GM19324 (cell line): Measurements from ENCODE around the gene STK24.

Experiments used
- ATAC-seq: cut with Tn5 transposase; IDR thresholded peaks from one replicate; pipeline ENCODE4 v1.9.1; 2021; ENCODE audit warnings: mild to moderate bottlenecking, moderate library complexity; ENCODE audit not compliant: unreplicated experiment, low FRiP score

Gene STK24

DNA sequence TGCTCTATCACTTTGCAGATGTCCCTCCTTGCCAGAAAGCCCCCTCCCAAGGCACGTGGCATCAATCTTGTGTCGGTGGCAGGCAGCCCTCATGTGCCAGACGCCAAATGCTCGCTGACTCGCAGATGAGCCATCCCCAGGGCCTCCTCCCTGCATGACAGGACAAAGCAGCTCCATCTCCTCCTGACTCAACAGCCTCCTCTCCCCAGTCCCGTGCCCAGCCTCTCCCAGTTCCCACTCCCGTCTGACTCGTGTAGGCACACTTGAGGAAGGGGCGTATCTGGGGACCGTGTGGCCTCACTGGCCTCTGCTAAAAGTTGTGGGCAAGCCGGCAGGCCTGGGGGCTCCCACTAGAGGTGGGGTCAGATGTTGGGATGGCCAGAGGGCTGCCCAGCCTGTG, 133.6 kb downstream of the STK24 start:
- ATAC-seq, result no peak

DNA sequence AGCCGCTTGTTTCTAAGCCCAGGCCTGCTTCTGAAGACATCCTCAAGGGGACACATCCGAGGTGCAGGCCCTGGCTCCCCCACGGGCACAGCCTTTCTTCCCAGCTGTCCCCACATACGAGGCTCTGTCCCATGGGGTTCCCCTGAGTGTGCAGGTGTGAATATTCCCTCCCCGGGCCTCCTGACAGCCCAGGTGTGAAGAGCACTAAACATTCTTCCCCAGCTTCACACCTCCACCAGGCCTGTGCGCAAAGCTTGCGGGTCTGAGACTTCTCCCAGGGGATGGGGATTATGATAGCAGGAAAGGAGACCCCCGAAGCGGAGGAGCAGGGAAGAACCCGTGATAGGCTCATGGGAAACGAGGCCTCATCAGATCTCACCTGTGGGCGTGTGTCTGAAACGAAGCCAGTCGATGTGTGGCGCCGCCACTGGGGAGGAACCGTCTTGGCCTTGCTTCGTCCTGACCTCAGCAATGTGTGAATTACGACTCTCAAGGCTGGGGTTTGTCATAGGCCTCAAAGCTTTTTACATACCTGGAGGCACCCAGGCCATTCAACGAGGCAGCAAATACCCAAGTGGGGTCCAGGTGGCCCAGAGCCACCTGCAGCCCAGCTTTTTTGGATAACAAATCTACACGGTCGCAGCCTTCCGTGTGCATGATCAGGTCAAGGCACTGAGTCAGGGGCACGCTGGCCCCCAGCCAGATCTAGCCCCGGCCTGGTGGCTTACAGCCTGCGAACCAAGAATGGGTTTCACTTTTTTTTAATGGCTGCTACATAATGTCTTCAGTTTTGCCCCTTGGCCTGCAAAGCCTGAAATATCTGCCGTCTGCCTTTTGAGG, 134.3 kb downstream of the STK24 start:
- ATAC-seq, result no peak

GRCh38 chr13:98441056-98441676, 135.7 kb downstream of the STK24 start:
- no peak for ATAC-seq

- no peak for ATAC-seq
These were observed 136.4 kb downstream of the STK24 start for GRCh38 chr13:98440390-98441055.

- no peak for ATAC-seq
These were observed 137.0 kb downstream of the STK24 start for GRCh38 chr13:98439896-98440295.

DNA sequence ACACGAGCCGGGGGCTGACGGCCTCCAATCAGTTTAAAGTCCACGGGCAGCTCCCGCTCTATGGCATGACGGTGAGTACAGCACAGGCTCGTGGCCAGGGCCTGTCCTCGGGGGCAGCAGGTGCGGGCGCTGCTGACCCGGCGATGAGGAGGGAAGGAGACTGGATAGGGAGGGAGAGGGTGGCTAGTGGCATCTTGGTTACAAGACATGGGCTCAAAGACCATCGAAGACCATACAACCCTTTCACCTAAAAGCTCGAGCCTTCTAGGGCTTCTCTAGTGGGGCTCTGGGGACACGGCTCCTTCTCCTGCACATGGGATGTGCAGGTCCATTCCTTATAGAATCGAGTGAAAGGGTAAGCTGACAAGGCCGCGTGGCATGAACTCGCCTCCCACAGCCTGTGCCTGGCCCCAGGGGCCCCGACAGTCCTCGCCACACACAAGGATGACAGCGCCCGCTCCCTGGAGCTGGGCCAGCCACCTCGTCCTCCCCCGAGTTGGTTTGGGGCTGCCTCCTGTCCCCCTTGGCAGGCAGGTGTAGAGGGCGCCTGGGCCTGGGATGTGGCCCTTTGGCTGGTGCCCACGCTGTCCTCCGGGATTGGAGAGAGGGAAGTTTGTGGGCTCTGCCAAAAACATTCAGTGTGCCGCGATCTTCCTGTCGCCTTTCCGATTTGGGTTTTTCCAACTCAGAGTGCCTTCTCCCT, 137.6 kb downstream of the STK24 start:
- no peak for ATAC-seq

DNA sequence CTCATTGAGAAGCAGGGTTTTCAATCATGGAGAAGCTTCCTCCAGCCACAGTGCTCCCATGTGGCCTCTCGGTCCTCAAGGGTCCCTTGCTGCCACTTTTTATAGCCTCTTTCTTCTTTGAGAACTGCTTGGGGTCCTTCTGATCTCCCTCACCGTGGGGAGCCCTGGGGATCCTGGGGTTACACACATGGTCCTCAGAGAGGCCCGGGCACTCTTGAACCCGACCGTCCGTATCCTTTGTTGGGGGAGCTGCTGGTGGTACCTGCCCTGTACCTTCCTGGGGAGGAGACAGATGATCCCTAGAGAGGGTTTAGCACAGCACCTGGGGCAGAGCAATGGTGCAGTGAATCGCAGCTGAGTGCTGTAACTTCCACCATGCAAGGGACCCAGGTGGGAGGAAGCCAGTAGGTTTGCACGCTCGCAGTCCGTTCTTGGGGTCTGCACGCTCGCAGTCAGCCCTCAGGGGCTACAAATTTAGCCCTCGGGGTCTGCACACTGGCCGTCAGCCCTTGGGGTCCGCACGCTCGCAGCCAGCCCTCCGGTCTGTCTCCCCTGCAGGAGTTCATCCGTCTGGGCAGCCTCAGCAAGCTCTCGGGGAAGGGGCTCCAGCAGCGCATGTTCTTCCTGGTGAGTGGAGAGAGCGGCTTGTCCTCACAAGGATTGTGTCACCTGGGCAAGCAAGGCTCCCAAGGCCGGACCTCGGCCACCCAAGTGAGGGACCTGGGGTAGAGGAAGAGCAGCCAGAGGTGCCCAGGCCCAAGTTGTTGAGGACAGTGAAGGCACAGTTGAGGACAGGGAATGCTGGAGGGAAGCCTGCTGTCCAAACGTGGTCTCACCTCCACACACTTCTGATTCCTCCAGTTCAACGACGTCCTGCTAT, 138.4 kb downstream of the STK24 start:
- no peak for ATAC-seq

DNA sequence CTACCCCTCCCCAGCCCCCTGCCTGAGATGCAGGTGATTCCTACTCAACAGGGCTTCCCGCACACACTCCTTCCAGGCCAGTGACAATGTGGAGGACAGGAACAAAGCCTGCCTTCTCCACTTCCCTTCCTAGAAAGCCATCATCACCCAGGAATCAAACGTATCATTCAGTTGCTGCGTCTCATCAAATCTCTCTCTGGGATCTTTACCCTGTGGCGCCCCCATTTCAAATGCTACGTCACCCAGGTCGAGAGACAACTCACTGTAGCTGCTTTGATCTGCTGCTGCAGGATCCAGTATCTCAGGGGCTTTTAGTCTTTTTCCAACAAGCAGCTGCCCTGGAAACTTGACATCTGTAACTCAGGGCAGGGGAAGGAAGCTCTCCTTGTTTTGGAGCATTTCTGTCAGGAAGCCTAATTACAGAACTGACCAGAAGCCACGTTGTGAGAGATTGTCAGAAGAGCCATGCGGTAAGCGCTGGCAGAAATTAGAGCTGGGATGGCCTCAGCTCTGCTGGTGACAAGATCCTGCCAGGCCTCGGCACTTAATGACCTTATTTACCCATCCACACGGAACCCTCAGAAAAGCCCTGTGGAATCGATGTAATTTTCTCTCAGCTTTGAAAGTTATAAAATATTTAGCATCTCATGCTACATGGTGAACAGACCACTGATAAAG, 140.5 kb downstream of the STK24 start:
- ATAC-seq, result no peak

- ATAC-seq, result no peak
These were observed 141.5 kb downstream of the STK24 start for GRCh38 chr13:98435376-98435775.

DNA sequence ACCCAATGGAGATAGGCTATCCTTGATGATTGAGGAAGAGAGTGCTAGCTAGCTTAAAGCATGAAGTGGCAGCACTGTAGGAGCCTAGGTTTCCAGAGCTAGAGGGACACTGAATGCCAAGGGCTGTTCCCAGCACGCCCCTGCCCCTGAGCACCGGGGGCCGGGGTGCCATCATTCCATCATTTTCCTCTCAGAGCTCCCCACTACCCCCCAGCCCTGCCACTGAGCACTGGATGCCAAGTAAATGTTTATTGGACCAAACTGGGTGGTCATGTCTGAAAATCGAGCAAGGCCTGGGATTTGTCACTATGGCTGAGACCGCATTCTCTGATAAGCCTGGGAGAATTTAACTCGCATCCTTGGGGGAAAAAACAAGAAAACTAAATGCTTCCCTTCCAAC, 142.8 kb downstream of the STK24 start:
- no peak for ATAC-seq

DNA sequence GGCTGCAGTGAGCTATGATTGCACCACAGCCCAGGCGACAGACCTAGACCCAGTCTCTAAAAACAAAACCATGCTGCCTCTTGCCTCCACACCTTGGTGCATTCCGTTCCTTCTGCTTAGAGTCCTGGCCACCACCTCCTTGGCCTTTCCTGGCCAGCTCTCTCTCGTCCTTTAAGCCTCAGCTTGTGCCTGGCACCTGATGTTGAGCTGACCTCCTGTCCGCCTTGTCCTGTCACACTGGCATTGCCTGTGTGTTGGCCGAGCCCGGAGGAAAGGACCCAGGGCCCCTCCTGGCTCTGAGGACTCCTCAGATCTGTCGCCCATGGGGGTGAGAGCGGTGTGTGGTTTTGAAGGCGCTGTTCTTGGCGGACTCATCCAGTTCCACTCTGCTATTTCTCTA, 143.3 kb downstream of the STK24 start:
- ATAC-seq, result no peak

- no peak for ATAC-seq
These were observed 144.3 kb downstream of the STK24 start for GRCh38 chr13:98432638-98433037.

DNA sequence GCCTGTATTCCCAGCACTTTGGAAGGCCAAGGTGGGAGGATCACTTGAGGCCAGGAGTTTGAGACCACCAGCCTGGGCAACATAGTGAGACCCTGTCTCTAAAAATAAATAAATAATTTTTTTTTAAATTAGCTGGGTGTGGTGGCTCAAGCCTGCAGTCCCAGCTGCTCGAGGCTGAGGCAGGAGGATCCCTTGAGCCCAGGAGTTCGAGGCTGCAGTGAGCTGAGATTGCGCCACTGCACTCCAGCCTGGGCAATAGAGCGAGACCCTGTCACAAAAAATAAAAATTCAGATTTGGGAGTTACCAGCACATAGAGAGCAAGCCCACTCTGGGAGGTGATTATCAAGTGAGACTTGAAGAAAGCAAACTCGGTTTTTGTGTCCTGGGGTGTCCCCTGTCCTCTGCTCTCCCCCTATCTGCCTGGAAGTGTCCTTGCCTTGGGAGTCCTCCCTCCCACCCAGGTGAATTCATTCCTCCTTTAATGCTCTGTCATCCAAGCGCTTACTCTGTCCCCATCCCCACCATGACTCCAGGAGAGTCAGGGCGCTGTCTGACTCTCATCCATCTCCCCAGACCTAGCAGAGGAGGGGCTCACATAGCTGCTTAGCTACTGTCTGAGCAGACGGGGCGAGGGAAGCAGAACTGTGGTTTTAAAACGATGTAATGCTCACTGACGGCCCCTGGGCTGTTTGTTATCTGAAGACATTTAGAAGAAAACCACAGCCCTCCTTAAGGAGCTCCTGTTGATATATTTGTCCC, 146.8 kb downstream of the STK24 start:
- no peak for ATAC-seq

DNA sequence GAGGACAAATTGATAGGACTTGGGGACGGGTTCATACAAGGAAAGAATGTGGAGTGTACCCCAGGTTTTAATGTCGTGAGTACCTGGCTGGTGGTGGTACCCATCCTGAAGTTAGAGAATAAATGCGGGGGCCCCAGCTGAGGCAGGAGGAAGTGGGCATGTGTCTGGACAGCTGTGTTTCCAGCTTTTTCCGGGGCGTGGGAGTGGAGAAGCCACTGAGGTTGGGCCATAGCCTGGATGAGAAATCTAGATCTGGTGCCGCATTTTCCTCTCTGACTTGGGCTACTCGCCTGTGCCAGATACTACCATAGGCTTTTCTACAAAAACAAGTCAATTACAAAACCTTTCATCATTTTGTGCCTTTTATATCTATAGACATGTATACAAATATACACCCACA, 147.4 kb downstream of the STK24 start:
- ATAC-seq, result no peak

GRCh38 chr13:98429081-98429480, 147.8 kb downstream of the STK24 start:
- no peak for ATAC-seq

DNA sequence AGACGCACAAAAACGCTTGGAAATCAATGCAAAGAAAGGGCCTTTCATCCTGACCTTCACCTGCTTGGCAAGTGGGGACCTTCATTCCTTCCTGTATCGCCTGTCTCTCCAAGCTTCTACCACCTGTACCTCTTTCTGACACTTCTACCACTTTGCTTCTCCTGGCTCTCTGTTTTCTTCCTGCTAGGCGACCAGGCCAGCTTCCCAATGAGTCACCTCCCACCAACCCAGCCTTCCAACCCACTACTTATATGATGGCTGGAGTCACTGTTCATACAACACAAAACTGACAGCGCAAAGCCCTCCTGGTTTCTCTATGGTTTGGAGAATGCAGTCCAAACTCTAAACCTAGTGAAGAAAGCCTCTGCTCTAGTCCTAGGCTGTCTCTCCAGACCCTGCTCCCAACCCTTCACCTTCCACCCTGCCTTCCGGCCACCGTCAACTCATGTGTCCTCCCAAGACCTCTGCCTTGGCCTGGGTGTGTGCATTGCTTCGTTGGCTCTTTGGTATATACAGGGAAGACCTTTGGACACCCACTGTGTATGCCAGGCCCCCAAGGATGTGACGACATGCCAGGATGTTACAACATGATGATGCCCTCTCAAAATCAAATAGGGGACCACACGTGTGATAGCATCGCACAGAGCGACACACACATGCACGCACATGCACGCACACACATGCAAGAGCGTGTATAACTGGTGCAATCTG, 148.5 kb downstream of the STK24 start:
- ATAC-seq, result no peak

DNA sequence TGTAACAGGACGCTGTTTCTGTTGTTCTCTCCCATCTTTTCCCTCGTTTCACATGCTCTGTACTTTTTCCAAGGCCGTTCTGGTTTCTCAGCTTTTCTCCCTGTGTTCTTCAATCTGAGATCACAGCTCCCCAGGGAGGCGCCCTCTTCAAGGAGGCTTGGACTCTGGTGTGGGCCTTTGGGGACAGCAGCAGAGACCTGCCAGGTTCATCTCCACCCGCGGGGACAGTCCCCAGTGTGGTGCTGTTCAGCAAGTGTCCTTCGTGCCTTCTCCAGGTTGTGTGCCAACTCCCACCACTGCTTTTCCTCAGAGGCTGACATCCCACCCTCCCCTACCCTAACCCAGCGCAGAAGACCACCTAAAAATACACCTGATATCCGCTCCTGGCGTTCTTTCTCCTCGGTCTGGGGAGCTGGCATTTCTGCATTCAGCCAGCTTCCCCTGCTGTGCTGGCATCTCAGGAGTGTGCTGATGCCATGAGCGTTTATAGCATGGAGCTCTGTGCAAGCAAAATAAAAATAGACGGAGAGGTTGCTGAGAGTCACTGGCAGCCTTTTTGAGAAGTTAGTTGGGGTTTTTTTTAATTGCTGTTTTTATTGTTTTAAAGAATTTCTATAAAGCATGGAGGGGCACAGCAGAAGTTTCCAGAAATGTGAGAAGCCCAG, 149.4 kb downstream of the STK24 start:
- no peak for ATAC-seq

DNA sequence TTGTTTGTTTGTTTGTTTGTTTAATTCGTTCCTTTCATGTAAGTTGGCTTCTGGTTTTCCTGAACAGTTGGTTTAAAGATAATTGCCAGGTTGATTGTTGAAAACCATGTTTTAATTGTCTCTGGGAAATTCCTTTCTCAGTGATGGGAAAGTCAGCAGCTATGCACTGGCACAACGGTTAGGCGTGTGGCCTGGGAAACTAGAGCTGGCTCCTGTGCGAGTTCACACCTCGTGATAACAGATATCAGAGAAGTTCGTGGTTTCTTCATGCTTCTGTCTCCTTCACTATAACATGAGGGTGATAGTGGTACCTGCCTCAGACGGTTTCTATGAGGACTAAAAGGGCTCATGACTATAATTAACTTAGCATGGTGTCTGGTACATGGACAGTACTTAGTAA, 153.5 kb downstream of the STK24 start:
- no peak for ATAC-seq
